PC-3 (cell line): ENCODE data around the gene BCL3. TPM values are rescaled to one million over a fixed set of nuclear protein-coding genes. Genes with fewer than 3 reads are reported as not detected.

Experiments used
- ATAC-seq: fragments of 200-7000 bp; cut with Tn5 transposase; 2 replicates; pipeline ENCODE4 v1.9.1; 2020; ENCODE audit warnings: mild to moderate bottlenecking, moderate library complexity
- BruUV-seq: library from RNA; stranded (reverse); fragments of 400-500 nt; replicated peaks from 2 replicates; lab custom pipeline; 2021; lab: Mats Ljungman, UMichigan
- CTCF ChIA-PET: fragments of 300-600 bp; sonication (Branson Sonifier 250); formaldehyde crosslinking; loops from one replicate; lab custom pipeline; 2022; ENCODE audit warnings: antibody characterized with exemption; lab: Charles Lee
- POLR2A ChIA-PET: fragments of 300-600 bp; sonication (Branson Sonifier 250); formaldehyde crosslinking; loops from one replicate; lab custom pipeline; 2022; ENCODE audit warnings: antibody characterized with exemption; ENCODE audit not compliant: unreplicated experiment; lab: Charles Lee
- DNase-seq: peaks from one replicate; pipeline ENCODE4 v3.0.0-alpha.2; 2015
- H2AFZ ChIP-seq: fragments of 300-600 bp; sonication (generic); 2 replicates; pipeline ENCODE4 v1.6.0; 2016; ENCODE audit warnings: antibody characterized with exemption, low read length
- H3F3A ChIP-seq: fragments of 300-600 bp; sonication (generic); one replicate; pipeline ENCODE4 v1.6.0; 2017; ENCODE audit warnings: antibody characterized with exemption, low read length, control low read depth, mild to moderate bottlenecking; ENCODE audit not compliant: unreplicated experiment
- H3K27ac ChIP-seq: fragments of 300-600 bp; sonication (generic); 2 replicates; pipeline ENCODE4 v1.5.1; 2016; ENCODE audit warnings: mild to moderate bottlenecking, low read length
- H3K27me3 ChIP-seq: fragments of 300-600 bp; sonication (generic); 2 replicates; pipeline ENCODE4 v1.6.1; 2016; ENCODE audit warnings: low read length, mixed read lengths
- H3K36me3 ChIP-seq: fragments of 300-600 bp; sonication (generic); 2 replicates; pipeline ENCODE4 v1.6.1; 2016; ENCODE audit warnings: low read depth, mixed run types, low read length, mixed read lengths
- H3K4me1 ChIP-seq: fragments of 300-600 bp; sonication (generic); 2 replicates; pipeline ENCODE4 v1.5.1; 2016; ENCODE audit warnings: low read length; ENCODE audit not compliant: insufficient read depth
- H3K4me2 ChIP-seq: fragments of 300-600 bp; sonication (generic); 2 replicates; pipeline ENCODE4 v1.6.0; 2016; ENCODE audit warnings: low read length
- H3K4me3 ChIP-seq: fragments of 300-600 bp; sonication (generic); 2 replicates; pipeline ENCODE4 v1.5.1; 2016; ENCODE audit warnings: mild to moderate bottlenecking, low read length, mixed read lengths
- H3K79me2 ChIP-seq: fragments of 300-600 bp; sonication (generic); 2 replicates; pipeline ENCODE4 v1.6.1; 2017; ENCODE audit warnings: low read length, mixed read lengths
- H3K9ac ChIP-seq: fragments of 300-600 bp; sonication (generic); 2 replicates; pipeline ENCODE4 v1.6.0; 2016; ENCODE audit warnings: mild to moderate bottlenecking, low read length
- H3K9me2 ChIP-seq: fragments of 300-600 bp; sonication (generic); replicated peaks from 2 replicates; pipeline ENCODE4 v1.6.1; 2016; ENCODE audit warnings: mixed run types, low read length, mixed read lengths
- H3K9me3 ChIP-seq: fragments of 300-600 bp; sonication (generic); 2 replicates; pipeline ENCODE4 v1.6.1; 2016; ENCODE audit warnings: low read length, mixed read lengths
- H4K20me1 ChIP-seq: fragments of 300-600 bp; sonication (generic); 2 replicates; pipeline ENCODE4 v1.6.1; 2016; ENCODE audit warnings: low read length, mixed read lengths
- EZH2 ChIP-seq: fragments of 300-600 bp; sonication (generic); IDR thresholded peaks from one replicate; pipeline ENCODE4 v1.6.1; 2017; ENCODE audit warnings: antibody characterized with exemption, mild to moderate bottlenecking, low read length; ENCODE audit not compliant: unreplicated experiment
- EZH2phosphoT487 ChIP-seq: fragments of 300-600 bp; sonication (generic); IDR thresholded peaks from 2 replicates; pipeline ENCODE4 v1.6.1; 2018; ENCODE audit warnings: mild to moderate bottlenecking, antibody characterized with exemption, low read length, borderline replicate concordance
- intact Hi-C: fragments of 100-400 bp; cut with micrococcal nuclease; formaldehyde crosslinking; loops from 2 replicates; pipeline ENCODE4 v1.9.0; 2023
- total RNA-seq: library from RNA; depleted of rRNA; stranded (reverse); fragments of >200 nt; gene quantifications from 2 replicates; pipeline ENCODE4 v1.2.3, GENCODE V29; 2014
- TF ChIP-seq, protein P1 (sequence below): fragments of 300-600 bp; sonication (generic); conservative IDR thresholded peaks from 2 replicates; pipeline ENCODE4 v1.5.1; 2017; ENCODE audit warnings: antibody characterized with exemption, low read depth, mild to moderate bottlenecking, low read length

The BCL3 gene
- total RNA-seq, 1 experiment from 2014 or later = 25.5 TPM

GRCh38 chr19:44710483-44710882 is 38.0 kb upstream of the BCL3 start:
- Histone ChIP-seq H3K79me2 (no peaks in the 10 kb centered on the region), H2AFZ (no peak overlapping the region), H3K4me1 (no peaks in the 10 kb centered on the region), H3K9ac (no peak overlapping the region), H3K9me2 (no peaks in the 10 kb centered on the region), H3F3A (no peaks in the 10 kb centered on the region), H3K36me3 (no peaks in the 10 kb centered on the region), H3K27ac (no peak overlapping the region), H3K4me3 (no peak overlapping the region), H3K9me3 (no peaks in the 10 kb centered on the region), H3K27me3 (no peaks in the 10 kb centered on the region), H3K4me2 (no peak overlapping the region), H4K20me1 (no peaks in the 10 kb centered on the region)
- TF ChIP-seq, protein P1, sequence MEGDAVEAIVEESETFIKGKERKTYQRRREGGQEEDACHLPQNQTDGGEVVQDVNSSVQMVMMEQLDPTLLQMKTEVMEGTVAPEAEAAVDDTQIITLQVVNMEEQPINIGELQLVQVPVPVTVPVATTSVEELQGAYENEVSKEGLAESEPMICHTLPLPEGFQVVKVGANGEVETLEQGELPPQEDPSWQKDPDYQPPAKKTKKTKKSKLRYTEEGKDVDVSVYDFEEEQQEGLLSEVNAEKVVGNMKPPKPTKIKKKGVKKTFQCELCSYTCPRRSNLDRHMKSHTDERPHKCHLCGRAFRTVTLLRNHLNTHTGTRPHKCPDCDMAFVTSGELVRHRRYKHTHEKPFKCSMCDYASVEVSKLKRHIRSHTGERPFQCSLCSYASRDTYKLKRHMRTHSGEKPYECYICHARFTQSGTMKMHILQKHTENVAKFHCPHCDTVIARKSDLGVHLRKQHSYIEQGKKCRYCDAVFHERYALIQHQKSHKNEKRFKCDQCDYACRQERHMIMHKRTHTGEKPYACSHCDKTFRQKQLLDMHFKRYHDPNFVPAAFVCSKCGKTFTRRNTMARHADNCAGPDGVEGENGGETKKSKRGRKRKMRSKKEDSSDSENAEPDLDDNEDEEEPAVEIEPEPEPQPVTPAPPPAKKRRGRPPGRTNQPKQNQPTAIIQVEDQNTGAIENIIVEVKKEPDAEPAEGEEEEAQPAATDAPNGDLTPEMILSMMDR = no peak
- CTCF ChIA-PET = no interaction called here
- BruUV-seq = no TSS peak
- POLR2A ChIA-PET = no interaction called here
- ATAC-seq (no peak), DNase-seq (no peak)
- intact Hi-C loops = no loop called here

- intact Hi-C loops = no loop called here
- no peak overlapping the region for H3K9ac ChIP-seq
- CTCF ChIA-PET = interaction anchor here (0.7 kb wide), 1 partner anchor 136 kb away, joined by 3 read pairs; no protein-coding TSS in a partner anchor
- no peak overlapping the region for H2AFZ ChIP-seq
- no peaks in the 10 kb centered on the region for H3K9me2 ChIP-seq
- BruUV-seq = no TSS peak
- no peaks in the 10 kb centered on the region for H3K9me3 ChIP-seq
- ATAC-seq (no peak), DNase-seq (no peak)
- no peaks in the 10 kb centered on the region for H4K20me1 ChIP-seq
- H3K4me3 ChIP-seq = no peak overlapping the region
- H3K4me2 ChIP-seq = no peak overlapping the region
- POLR2A ChIA-PET = interaction anchor here (0.7 kb wide), 1 partner anchor 53 kb away, joined by 15 read pairs; no protein-coding TSS in a partner anchor
- H3K27me3 ChIP-seq = no peaks in the 10 kb centered on the region
- no peak overlapping the region for H3K27ac ChIP-seq
- H3F3A ChIP-seq = no peaks in the 10 kb centered on the region
- H3K4me1 ChIP-seq = peaks cover under 1% of the 10 kb centered on the region; the same call in 1 of the 2 replicates
- no peaks in the 10 kb centered on the region for H3K36me3 ChIP-seq
- H3K79me2 ChIP-seq = no peaks in the 10 kb centered on the region
- TF ChIP-seq EZH2 (no peak), EZH2phosphoT487 (no peak)
- TF ChIP-seq, protein P1 = no peak
These were observed 35.5 kb upstream of the BCL3 start for GRCh38 chr19:44712864-44713515.

DNA sequence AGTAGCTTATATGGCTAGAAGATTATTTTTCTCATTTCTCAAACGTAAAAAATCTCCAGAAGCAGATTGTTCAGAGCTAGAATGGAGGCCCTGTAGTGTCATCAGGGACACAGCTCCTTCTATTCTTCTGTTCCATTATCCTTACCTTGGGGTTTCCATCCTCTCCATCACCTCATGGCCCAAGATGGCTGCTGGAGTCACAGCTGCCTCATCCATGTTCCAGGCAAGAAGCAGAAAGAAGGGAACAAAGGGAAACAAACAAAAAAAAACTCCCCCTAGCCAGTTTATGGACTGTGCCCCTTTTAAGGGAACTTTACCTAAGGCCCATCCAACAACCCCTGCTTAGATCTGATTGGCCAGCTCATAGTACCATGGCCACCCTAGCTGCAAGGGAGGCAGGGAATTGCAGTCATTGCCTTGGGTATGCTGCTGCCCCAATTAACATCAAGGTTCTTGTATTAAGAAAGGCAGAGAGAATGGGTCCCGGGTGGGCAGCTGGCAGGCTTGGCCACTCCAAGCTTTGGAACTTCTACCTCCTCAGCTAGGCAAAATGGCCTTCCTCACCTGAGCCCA is 33.8 kb upstream of the BCL3 start:
- no peak overlapping the region for H3K4me3 ChIP-seq
- POLR2A ChIA-PET = no interaction called here
- H3K27me3 ChIP-seq = no peaks in the 10 kb centered on the region
- H3F3A ChIP-seq = no peaks in the 10 kb centered on the region
- intact Hi-C loops = no loop called here
- H3K79me2 ChIP-seq = no peaks in the 10 kb centered on the region
- H4K20me1 ChIP-seq = no peaks in the 10 kb centered on the region
- H3K9me2 ChIP-seq = no peaks in the 10 kb centered on the region
- no peaks in the 10 kb centered on the region for H3K36me3 ChIP-seq
- H2AFZ ChIP-seq = no peak overlapping the region
- no peak overlapping the region for H3K27ac ChIP-seq
- DNase-seq = no peak
- no peak overlapping the region for H3K9ac ChIP-seq
- H3K4me1 ChIP-seq = peaks cover 16% of the 10 kb centered on the region
- H3K9me3 ChIP-seq = no peaks in the 10 kb centered on the region
- CTCF ChIA-PET = interaction anchor here (1.0 kb wide), 1 partner anchor 9 kb away, joined by 6 read pairs; no protein-coding TSS in a partner anchor
- TF ChIP-seq EZH2phosphoT487 (no peak), EZH2 (no peak)
- TF ChIP-seq, protein P1 = no peak
- ATAC-seq = no peak
- no peak overlapping the region for H3K4me2 ChIP-seq
- no TSS peak for BruUV-seq
